H1 (cell line): ENCODE results near the gene DSTN. TPM values are rescaled to one million over a fixed set of nuclear protein-coding genes. Genes with fewer than 3 reads are reported as not detected.

ENCODE experiments used
- CTCF ChIA-PET: fragments of 300-600 bp; sonication (Branson Sonifier 250); formaldehyde crosslinking; loops from one replicate; lab custom pipeline; 2021; ENCODE audit not compliant: partially characterized antibody; lab: Charles Lee
- POLR2A ChIA-PET: fragments of 300-600 bp; sonication (Branson Sonifier 250); formaldehyde crosslinking; loops from one replicate; lab custom pipeline; 2021; ENCODE audit warnings: inconsistent platforms; ENCODE audit not compliant: partially characterized antibody; lab: Charles Lee
- DNase-seq, 2 experiments: peaks; one replicate each; pipeline versions ENCODE4 v3.0.0 to v3.0.0-alpha.2; 2010 to 2022; ENCODE audit warnings: low spot score in 2 of 2, low read depth in 1 of 2, mixed read lengths in 1 of 2
- FAIRE-seq: peaks from 2 replicates; lab custom pipeline; 2011; peaks lifted over from hg19 to GRCh38; lab: Jason Lieb, UNC
- H2AFZ ChIP-seq: 2 replicates; pipeline ENCODE4 v1.8.1; 2012; ENCODE audit warnings: low read length, inconsistent platforms
- H2AK5ac ChIP-seq: 2 replicates; pipeline ENCODE4 v1.6.1; 2013; ENCODE audit warnings: low read depth, low read length
- H2BK120ac ChIP-seq: replicated peaks from 2 replicates; pipeline ENCODE3; 2013; ENCODE audit warnings: low read depth, low read length, inconsistent platforms
- H2BK12ac ChIP-seq: 2 replicates; pipeline ENCODE4 v1.6.1; 2013; ENCODE audit warnings: low read depth, low read length
- H2BK15ac ChIP-seq: 2 replicates; pipeline ENCODE4 v1.6.1; 2013; ENCODE audit warnings: low read length
- H2BK20ac ChIP-seq: 2 replicates; pipeline ENCODE4 v1.6.1; 2013; ENCODE audit warnings: low read length
- H2BK5ac ChIP-seq: 2 replicates; pipeline ENCODE4 v1.6.1; 2013; ENCODE audit warnings: low read depth, low read length
- H3K14ac ChIP-seq: 2 replicates; pipeline ENCODE4 v1.6.1; 2013; ENCODE audit warnings: inconsistent platforms; ENCODE audit not compliant: insufficient read length
- H3K18ac ChIP-seq: 2 replicates; pipeline ENCODE4 v1.6.1; 2013; ENCODE audit warnings: low read length; ENCODE audit errors: extremely low read depth
- H3K23ac ChIP-seq: 2 replicates; pipeline ENCODE4 v1.6.1; 2013; ENCODE audit warnings: inconsistent platforms; ENCODE audit not compliant: insufficient read length
- H3K23me2 ChIP-seq: 2 replicates; pipeline ENCODE4 v1.6.1; 2013; ENCODE audit warnings: low read depth, low read length
- H3K27ac ChIP-seq: 2 replicates; pipeline ENCODE4 v1.6.1; 2011; ENCODE audit warnings: low read depth, low read length, inconsistent platforms
- H3K27me3 ChIP-seq, 4 experiments: replicated peaks in 1 of 4; 1 replicate in 1 of 4; 2 replicates in 3 of 4; pipeline versions ENCODE4 v1.6.1 to v1.8.1; 2011 to 2013; ENCODE audit warnings: low read length in 3 of 4, mild to moderate bottlenecking in 3 of 4, inconsistent platforms in 2 of 4, mixed read lengths in 2 of 4, moderate library complexity in 1 of 4; ENCODE audit not compliant: control insufficient read depth in 3 of 4, insufficient read depth in 3 of 4; ENCODE audit errors: extremely low read depth in 1 of 4
- H3K36me3 ChIP-seq, 4 experiments: 2 replicates each; pipeline versions ENCODE4 v1.6.1 to v1.8.1; 2011 to 2013; ENCODE audit warnings: mild to moderate bottlenecking in 4 of 4, low read length in 3 of 4, moderate library complexity in 2 of 4, control low read depth in 1 of 4, inconsistent platforms in 1 of 4; ENCODE audit not compliant: insufficient read depth in 4 of 4, control insufficient read depth in 2 of 4
- H3K4ac ChIP-seq: replicated peaks from 2 replicates; pipeline ENCODE3; 2013; ENCODE audit warnings: low read length, low read depth, mixed read lengths, inconsistent platforms; ENCODE audit not compliant: insufficient read length
- H3K4me1 ChIP-seq, 4 experiments: replicated peaks in 1 of 4; 1 replicate in 1 of 4; 2 replicates in 3 of 4; pipeline versions ENCODE4 v1.6.1 to v1.8.1; 2011 to 2013; ENCODE audit warnings: low read length in 3 of 4, inconsistent platforms in 2 of 4, mixed read lengths in 1 of 4; ENCODE audit not compliant: insufficient read depth in 4 of 4, control insufficient read depth in 3 of 4
- H3K4me2 ChIP-seq, 2 experiments: 2 replicates each; pipeline versions ENCODE4 v1.6.1 to v1.8.1; 2011 to 2013; ENCODE audit warnings: low read depth in 2 of 2, low read length in 2 of 2, control low read depth in 1 of 2, inconsistent platforms in 1 of 2, mild to moderate bottlenecking in 1 of 2; ENCODE audit not compliant: insufficient read depth in 1 of 2
- H3K4me3 ChIP-seq, 4 experiments: fragments of 200-600, 300-600 bp in 1 of 4; sonication (generic), shearing (Covaris generic), sonication (Bioruptor Twin) in 1 of 4; 2 replicates each; pipeline versions ENCODE4 v1.5.1 to v1.8.1; 2011 to 2016; ENCODE audit warnings: low read length in 4 of 4, low read depth in 3 of 4, control low read depth in 2 of 4, inconsistent platforms in 2 of 4, mild to moderate bottlenecking in 2 of 4, mixed read lengths in 1 of 4, moderate library complexity in 1 of 4; ENCODE audit not compliant: insufficient read depth in 2 of 4; ENCODE audit errors: extremely low read depth in 1 of 4
- H3K56ac ChIP-seq: replicated peaks from 2 replicates; pipeline ENCODE3; 2013; ENCODE audit warnings: low read depth, mild to moderate bottlenecking, mixed read lengths, low read length, inconsistent platforms; ENCODE audit not compliant: insufficient read length
- H3K79me1 ChIP-seq: 2 replicates; pipeline ENCODE4 v1.6.1; 2013; ENCODE audit warnings: low read depth, low read length, control low read depth
- H3K79me2 ChIP-seq, 2 experiments: 2 replicates each; pipeline versions ENCODE4 v1.6.1 to v1.8.1; 2012 to 2013; ENCODE audit warnings: low read length in 2 of 2, mild to moderate bottlenecking in 2 of 2, inconsistent platforms in 1 of 2; ENCODE audit not compliant: insufficient read depth in 2 of 2, control insufficient read depth in 1 of 2
- H3K9ac ChIP-seq, 4 experiments: replicated peaks in 1 of 4; 1 replicate in 1 of 4; 2 replicates in 3 of 4; pipeline versions ENCODE4 v1.6.1 to v1.8.1; 2011 to 2013; ENCODE audit warnings: low read depth in 3 of 4, low read length in 3 of 4, control low read depth in 2 of 4, mild to moderate bottlenecking in 2 of 4, moderate library complexity in 2 of 4, inconsistent platforms in 1 of 4; ENCODE audit errors: extremely low read depth in 1 of 4
- H3K9me3 ChIP-seq, 2 experiments: 2 replicates each; pipeline versions ENCODE4 v1.6.1 to v1.8.1; 2012 to 2013; ENCODE audit warnings: mild to moderate bottlenecking in 2 of 2, moderate library complexity in 2 of 2, control low read depth in 1 of 2, inconsistent platforms in 1 of 2, low read depth in 1 of 2, low read length in 1 of 2, mixed read lengths in 1 of 2; ENCODE audit not compliant: insufficient read depth in 2 of 2
- H4K20me1 ChIP-seq, 2 experiments: replicated peaks in 1 of 2; 2 replicates each; pipeline versions ENCODE3 to v1.8.1; 2011 to 2013; ENCODE audit warnings: inconsistent platforms in 2 of 2, low read length in 2 of 2, mild to moderate bottlenecking in 1 of 2; ENCODE audit not compliant: insufficient read depth in 2 of 2, control insufficient read depth in 1 of 2
- H4K5ac ChIP-seq: 2 replicates; pipeline ENCODE4 v1.6.1; 2013; ENCODE audit warnings: low read length, low read depth, mixed read lengths, inconsistent platforms; ENCODE audit not compliant: insufficient read length
- H4K8ac ChIP-seq: 2 replicates; pipeline ENCODE4 v1.8.0; 2013; ENCODE audit warnings: mild to moderate bottlenecking, moderate library complexity, low read length, inconsistent platforms; ENCODE audit not compliant: insufficient read depth; ENCODE audit errors: extremely low read depth
- H4K91ac ChIP-seq: replicated peaks from 2 replicates; pipeline ENCODE3; 2013; ENCODE audit warnings: low read length, mixed read lengths, inconsistent platforms; ENCODE audit not compliant: insufficient read length
- ASH2L ChIP-seq: fragments of 200-600, 300-600 bp; sonication (generic); IDR thresholded peaks from one replicate; pipeline ENCODE4 v1.7.1; 2017; ENCODE audit warnings: low read length
- SRF ChIP-seq: IDR thresholded peaks from 2 replicates; pipeline ENCODE4 v1.6.1; 2011; ENCODE audit warnings: mild to moderate bottlenecking, low read depth, low read length, moderate library complexity
- WGBS, 2 experiments: shearing (Covaris generic) in 1 of 2; methylation state at CpG; one replicate each; pipeline versions ENCODE4 v1.1.6 to v1.1.7; 2013 to 2015; ENCODE audit warnings: low lambda C conversion rate in 2 of 2, mixed read lengths in 2 of 2, inconsistent platforms in 1 of 2, low coverage in 1 of 2, missing lambda C conversion rate in 1 of 2; ENCODE audit not compliant: insufficient replicate concordance in 2 of 2, insufficient coverage in 1 of 2, insufficient read length in 1 of 2; ENCODE audit errors: extremely low coverage in 1 of 2, missing lambda C conversion rate in 1 of 2; 5-methylcytosine and 5-hydroxymethylcytosine counted together
- polyA plus RNA-seq, 7 experiments: library from polyadenylated mRNA; depleted of rRNA in 3 of 7; stranded (reverse) in 5 of 7; unstranded in 2 of 7; fragments of >200 nt in 5 of 7; fragments of 200-250 nt in 2 of 7; gene quantifications; 1 replicate in 5 of 7; 2 replicates in 1 of 7; 4 replicates in 1 of 7; pipeline versions ENCODE4 v1.2.1 to v1.2.3, GENCODE V29; 2011 to 2013; ENCODE audit warnings: missing spikeins in 2 of 7, mixed read lengths in 2 of 7
- total RNA-seq: library from RNA; stranded (reverse); fragmentation: NEBNext Ultra II Directional; extraction: Animal tissue kit (Norgen Biotek cat#: 25700); gene quantifications from 2 replicates; pipeline ENCODE4 v1.2.1, GENCODE V29; 2021

The DSTN gene
- total and polyA plus RNA-seq, 2 of the 8 experiments (the other 6 are each of a cell fraction or from before 2014, with no cell fraction given) = 43.3 to 208 TPM

DNA sequence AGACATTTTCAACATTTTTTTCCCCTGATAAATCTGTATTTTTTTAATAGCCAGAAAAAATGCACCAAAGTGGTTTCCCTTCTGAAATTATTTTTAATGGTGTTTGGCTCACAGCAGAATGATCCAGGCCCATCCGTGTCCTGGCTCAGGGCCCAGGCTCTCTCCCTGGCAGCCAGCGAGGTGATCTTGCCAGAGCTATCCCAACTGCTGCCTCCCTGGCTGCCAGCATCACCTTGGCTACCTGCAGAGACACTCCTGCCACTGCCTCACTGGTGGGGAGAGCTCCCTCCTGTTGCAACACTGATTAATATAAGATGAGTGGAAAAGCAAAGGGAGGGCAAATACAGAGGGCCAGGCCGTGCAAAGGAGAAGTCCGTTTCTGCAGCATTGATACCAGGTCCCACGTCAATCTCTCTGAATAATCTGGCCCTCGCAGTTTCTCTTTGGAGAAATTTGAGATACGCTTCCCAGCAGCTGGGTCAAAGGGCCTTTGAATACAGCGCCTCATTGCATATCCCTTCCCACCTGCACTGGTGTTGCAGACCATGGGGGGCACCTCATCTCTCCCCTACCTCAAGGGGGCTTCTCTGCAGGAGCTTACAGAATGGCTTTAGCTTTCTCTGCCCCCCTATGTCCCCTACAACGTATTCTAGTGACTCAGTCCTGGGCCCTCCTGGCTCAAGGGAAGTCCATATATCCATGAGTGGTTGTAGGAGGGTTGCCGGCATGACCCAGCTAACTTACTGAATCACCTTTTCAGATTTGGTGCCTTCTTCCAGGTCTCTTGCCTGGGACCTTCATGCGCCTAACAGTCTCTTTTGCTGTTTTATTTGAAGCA lies 12.8 kb upstream of the DSTN start:
- H2BK120ac ChIP-seq = no peak overlapping the region
- H4K5ac ChIP-seq = no peak overlapping the region
- no peak overlapping the region for H3K56ac ChIP-seq
- peak overlapping the region; percentile 4; the same call in 1 of the 2 replicates for H2BK5ac ChIP-seq
- H3K36me3 ChIP-seq = no peaks in the 10 kb centered on the region
- ChIA-PET CTCF (interaction anchor here (0.7 to 3.5 kb wide), 10 partner anchors 11 to 735 kb away, joined by 3 to 26 read pairs (median 3); partner anchors contain the start of gene DSTN), POLR2A (interaction anchor here (0.6 to 3.2 kb wide), 9 partner anchors 11 to 48 kb away, joined by 3 to 26 read pairs (median 5); partner anchors contain the start of gene DSTN)
- H3K27ac ChIP-seq = peak overlapping the region; percentile 25; the same call in 1 of the 2 replicates
- TF ChIP-seq ASH2L (peak; percentile 53), SRF (no peak)
- H3K9me3 ChIP-seq = no peaks in the 10 kb centered on the region
- H2AK5ac ChIP-seq = no peak overlapping the region
- H2BK15ac ChIP-seq = peak overlapping the region; percentile 25; the same call in 1 of the 2 replicates
- no peaks in the 10 kb centered on the region for H3K23me2 ChIP-seq
- no peak overlapping the region for H3K4ac ChIP-seq
- H3K79me1 ChIP-seq = no peaks in the 10 kb centered on the region
- no peaks in the 10 kb centered on the region for H3K27me3 ChIP-seq
- FAIRE-seq (no peak), DNase-seq (peak in 1 of 2 experiments; percentile 45)
- no peak overlapping the region for H4K8ac ChIP-seq
- peak overlapping the region; percentile 15; the same call in 1 of the 2 replicates for H2BK20ac ChIP-seq
- H3K79me2 ChIP-seq = no peaks in the 10 kb centered on the region
- H4K20me1 ChIP-seq = no peaks in the 10 kb centered on the region
- H3K4me1 ChIP-seq = peaks cover 6 to 10% (median 8%) of the 10 kb centered on the region in 4 experiments; a peak in 5 of 7 replicates
- H3K4me2 ChIP-seq = peak overlapping the region in 1 of 2 experiments; percentile 44; a peak in 1 of 4 replicates
- peak overlapping the region; percentile 22; the same call in 1 of the 2 replicates for H2AFZ ChIP-seq
- no peak overlapping the region; a peak in 1 of 7 replicates for H3K9ac ChIP-seq
- no peak overlapping the region; a peak in 1 of 8 replicates for H3K4me3 ChIP-seq
- H4K91ac ChIP-seq = no peak overlapping the region
- WGBS, 2 experiments = 65% methylated on average over 11 of the region's 11 CpGs; no CpG with 5 or more reads in 1 of the 2 experiments
- peak overlapping the region; percentile 61; the same call in 1 of the 2 replicates for H3K18ac ChIP-seq
- no peak overlapping the region for H3K14ac ChIP-seq
- no peak overlapping the region for H3K23ac ChIP-seq
- H2BK12ac ChIP-seq = peak overlapping the region; percentile 77; the same call in 1 of the 2 replicates
